ENCODE results near the gene PLEKHA7.
"Not testable (repeated sequence)": the region's sequence is repeated elsewhere in the genome, so short reads cannot be mapped to it uniquely, and the experiment has no call there.

PLEKHA7 gene

DNA sequence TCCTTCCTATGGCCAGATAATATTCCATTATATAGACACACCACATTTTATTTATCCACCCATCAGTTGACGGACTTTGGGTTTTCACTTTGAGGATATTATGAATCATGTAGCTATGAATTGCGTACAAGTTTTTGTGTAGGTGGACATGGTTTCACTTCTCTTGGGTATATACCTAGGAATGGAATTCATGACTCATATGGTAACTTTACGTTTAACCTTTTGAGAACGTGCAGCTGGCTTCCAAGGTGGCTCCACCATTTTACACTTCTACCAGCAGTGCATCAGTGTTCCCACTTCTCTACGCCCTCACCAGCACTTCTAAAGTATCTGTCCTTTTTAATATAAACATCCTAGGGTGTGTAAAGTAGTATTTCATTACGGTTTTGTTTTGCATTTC lies 112.0 kb downstream of the PLEKHA7 start:
- no peak for DNase-seq

DNA sequence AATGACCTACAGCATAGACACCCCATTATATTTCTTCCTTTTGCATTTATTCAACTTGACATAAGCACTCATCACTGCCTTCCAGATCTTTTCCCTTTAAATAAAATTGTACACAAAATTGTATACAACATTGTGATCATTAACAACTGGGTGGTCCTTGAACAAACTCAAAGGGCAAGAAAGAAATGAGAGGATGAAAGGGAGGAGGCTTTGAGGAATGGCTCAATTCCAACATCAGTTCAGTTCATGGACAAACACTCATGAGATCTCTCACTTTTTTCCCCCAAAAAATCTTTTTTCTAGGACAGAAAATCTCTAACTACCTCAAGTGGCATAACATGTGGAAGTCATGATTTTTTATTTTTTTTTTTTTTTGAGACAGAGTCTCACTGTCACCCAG lies 113.7 kb downstream of the PLEKHA7 start:
- DNase-seq, result no peak

DNA sequence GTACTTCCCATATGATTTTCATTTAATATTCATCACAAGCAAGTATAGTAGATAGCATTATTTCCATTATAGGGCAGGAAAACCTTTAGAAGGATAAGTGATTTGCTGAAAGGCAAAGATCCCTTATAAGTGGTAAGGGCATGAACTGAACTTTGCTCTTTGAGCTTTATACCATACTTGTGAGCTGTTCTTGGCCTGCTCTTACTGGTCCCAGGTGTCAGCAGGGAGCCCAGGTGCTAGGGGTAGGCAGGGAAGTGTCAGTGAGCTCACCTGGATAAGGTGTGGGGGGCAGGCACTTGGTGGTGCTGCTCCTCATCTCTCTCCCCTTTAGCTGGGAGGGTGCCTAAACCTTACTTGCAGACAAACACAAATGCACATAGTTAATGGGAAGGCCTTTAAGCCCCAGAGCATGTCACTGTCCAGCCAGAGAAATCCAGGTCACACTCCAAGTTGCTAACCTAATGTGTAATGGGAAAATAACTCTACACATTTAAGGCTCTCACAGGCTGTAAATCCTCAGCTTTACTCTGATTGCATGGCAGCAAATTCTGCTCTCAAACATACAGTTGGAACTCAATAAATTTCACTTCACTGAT lies 114.4 kb downstream of the PLEKHA7 start:
- no peak for DNase-seq

DNA sequence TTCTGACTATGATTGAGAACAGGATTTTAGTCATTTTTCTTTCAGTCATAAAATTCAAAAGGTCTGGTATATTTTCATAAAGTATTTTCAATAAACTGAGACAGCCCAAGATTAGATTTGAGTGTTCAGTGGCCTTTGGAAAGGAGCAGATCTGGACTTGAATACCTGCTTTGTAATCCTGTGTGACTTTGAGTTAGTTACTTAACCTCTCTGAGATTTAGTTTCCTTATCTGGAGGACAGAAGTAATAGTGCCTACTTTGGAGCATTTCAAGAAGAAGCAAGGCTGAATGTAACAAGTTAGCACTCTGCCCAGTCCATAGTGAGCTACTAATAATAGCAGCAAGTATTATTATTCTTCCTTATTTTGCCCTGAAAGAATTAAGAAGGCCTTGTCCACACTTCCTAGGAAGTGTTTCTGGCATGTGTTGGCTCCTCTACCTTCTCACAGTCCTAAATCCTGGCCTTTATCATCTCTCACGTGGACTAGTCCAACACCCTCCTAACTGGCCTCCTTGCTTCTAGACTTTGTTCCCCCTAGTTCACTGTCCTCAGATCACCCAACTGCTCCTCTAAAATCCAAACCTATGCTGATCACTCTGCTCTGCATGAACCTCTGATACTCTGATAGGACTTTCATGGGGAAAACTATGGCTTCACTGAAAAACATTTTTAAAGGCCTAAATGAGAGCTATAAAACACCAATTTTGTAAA lies 115.8 kb downstream of the PLEKHA7 start:
- no peak for DNase-seq

DNA sequence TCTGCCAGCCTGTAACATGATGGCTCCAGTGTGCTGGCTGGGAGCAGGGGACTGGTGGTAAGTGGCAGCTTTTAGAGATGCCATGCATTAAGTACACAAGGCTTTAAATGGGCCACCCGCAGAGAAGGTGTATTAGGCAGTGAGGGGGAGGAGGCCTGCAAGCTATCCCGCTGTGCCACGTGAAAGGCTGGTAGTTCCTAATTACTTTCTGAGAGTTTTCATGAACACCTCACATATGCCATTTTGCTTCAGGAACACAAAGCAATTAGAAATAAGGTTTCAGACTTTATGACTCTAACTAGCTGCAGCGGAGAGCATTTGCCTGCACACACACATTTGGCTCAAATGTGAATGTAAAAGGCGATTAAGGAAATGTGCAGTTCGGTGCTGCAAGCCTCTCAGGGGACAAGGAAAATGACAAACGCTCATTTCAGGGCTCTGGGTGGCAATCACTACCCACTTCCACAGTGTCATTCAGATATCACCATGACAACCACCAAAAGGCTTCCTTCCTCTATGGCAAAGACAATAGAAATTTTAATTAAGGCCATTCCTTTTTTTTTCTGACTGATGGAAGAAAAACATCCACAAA lies 116.6 kb downstream of the PLEKHA7 start:
- DNase-seq, result peak; percentile 37

DNA sequence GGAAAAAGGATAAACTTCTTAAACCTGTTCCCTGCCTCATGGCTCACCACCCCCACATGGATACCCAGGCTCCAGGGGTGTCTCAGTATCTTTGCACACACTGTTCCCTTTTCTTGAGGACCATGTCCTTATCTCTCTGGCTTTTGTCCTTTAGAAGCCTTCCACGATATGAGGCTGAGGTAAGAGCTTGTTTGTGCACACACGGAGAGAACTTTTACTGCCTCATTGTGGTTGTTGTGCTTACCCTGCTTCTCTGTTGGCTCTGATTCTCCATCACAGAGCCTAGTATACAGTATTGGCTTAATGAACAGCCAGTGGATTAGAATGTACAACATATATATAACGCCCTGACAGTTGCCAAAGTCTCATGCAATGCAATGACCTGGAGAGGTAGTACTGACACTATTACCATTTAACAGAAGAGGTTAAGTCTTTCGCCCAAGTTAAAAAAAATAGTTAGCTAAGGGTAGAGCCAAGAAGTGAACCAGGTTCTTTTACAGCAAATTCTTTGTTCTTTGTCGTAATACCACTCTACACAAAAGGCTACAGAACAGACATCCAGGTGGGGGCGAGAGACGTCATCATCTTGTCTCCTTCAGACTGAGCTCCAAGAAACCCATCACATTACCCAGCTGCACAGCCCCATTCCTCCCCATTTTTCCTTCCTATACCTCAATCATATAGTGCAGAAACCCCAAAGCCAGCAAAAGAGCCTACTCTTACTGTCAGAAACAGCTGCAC lies 117.3 kb downstream of the PLEKHA7 start:
- no peak for DNase-seq

DNA sequence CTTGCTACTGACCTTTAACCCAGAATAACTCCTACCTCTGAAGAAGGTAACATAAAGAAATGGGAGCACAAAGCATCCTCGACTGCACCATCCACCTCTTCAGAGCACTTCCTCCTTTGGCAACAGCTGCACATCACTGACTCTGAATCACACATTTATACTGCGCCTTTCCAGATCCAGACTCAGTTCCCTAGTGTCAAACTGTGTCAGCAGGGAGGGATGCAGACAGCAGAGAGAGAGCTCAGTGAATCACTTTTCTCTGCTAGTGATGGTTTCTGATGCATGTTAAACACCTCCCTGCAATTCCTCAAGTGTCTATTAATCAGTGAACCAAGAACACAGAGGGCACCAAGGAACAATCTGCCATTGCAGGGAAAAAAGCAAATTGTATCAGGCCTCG lies 118.9 kb downstream of the PLEKHA7 start:
- DNase-seq, result no peak

DNA sequence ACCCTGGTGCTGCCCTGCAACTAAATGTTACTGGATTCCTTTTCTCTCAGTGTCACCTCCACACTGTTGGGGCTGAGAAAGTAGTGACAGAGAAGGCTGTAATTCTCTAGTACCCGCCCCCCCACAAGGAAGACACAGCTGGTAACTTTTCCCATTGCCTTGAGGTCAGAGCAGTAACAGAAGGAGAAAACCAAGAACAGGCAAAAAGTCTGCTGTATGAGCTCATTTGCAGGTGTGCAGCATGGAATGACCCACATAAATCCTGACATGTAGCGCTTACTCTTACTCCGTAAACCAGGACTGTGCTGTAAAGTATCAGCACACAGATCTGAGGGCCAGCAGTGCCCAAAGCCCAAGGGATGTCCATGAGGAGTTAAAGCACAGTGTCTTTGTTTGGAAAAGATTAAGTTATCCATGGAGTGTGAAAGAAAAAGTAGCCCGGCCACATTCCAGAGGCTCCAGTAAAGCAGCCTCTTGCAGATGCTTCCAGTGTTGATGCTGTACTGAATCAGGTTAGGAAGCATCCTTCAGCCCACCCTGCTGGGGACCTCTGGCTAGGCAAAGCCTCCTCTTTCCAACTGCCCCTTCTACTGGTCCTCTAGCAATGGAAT lies 120.7 kb downstream of the PLEKHA7 start:
- DNase-seq, result no peak

DNA sequence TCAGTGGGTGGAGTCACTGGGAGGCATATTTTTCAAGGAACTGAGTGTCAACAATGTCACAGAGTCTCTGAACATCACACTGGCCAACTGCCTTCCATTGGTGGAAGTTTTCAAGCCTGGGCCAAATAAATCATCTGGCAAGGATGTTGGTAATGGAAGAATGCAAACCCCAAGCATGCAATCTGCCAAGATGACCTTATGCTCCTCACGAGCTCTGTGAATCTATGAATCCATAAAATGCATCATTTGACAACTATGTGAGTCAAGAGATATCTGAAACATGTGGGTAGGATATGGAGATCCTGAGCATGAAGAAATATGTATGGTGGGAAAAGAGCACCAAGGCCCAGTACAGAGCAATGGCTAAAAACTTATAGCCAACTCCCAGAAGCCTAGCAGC lies 122.2 kb downstream of the PLEKHA7 start:
- no peak for DNase-seq

DNA sequence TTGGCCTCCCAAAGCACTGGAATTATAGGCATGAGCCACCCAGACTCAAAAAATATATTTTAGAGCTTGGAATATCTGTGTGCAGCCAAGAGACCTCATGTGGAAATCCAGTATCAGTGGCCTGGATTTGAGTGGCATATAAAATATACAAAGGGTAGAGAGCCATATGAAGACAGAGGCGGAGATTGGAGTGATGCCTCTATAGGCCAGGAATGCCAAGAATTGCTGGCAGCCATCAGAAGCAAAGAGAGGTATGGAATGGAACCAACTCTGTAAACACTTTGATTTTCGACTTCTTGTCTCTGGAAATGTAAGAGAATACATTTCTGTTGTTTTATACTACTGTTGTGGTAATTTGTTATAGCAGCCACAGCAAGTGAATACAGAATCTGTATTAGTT lies 123.0 kb downstream of the PLEKHA7 start:
- DNase-seq, result no peak

DNA sequence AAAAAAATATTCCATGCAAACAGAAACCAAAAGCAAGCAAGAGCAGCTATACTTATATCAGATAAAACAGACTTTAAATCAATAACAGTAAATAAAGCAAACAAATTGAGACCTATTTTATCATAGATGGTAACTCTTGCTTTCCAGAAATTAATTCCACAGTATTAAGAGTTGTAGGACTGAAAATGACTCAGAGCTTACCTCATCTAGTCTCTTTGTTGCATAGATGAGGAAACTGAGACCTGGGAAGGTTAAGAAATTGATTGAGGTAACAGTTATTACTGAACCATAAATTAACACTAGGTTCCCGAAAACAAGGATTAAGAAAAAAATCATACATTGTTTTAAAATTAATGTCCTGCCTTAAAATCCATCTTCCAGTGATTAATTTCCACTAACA lies 123.8 kb downstream of the PLEKHA7 start:
- DNase-seq, result no peak

DNA sequence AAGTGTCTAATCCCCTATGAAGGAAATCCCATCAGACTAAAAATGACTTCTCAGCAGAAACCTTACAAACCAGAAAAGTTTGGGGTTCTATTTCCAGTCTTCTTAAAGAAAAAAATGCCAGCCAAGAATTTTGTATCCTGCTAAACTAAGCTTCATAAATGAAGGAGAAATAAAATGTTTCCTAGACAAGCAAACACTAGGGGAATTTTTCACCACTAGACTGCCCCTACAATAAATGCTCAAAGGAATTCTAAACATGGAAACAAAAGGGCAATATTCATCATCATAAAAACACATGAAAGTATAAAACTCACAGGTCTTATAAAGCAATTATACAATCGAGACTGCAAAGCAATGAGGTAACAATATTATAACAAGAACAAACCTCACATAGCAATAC lies 124.3 kb downstream of the PLEKHA7 start:
- DNase-seq, result no peak

DNA sequence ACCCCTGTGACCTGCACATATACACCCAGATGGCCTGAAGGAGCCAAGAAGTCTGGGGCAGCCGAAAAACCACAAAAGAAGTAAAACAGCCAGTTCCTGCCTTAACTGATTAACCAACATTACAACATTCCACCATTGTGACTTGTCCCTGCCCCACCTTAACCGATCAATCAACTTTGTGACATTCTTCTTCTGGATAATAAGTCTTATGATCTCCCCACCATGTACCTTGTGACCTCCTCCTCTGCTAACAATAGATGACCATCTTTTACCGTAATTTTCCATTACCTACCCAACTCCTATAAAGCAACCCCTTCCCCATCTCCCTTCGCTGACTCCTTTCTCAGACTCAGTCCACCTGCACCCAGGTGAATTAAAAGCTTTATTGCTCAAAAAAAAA lies 125.2 kb downstream of the PLEKHA7 start:
- DNase-seq, result not testable (repeated sequence)

DNA sequence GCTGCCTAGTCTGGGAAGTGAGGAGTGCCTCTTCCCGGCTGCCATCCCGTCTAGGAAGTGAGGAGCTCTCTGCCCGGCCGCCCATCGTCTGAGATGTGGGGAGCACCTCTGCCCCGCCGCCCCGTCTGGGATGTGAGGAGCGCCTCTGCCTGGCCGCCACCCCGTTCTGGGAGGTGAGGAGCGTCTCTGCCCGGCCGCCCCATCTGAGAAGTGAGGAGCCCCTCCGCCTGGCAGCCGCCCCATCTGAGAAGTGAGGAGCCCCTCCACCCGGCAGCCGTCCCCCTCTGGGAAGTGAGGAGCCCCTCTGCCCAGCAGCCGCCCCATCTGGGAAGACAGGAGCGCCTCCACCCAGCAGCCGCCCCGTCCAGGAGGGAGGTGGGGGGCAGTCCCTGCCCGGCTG lies 126.3 kb downstream of the PLEKHA7 start:
- DNase-seq, result not testable (repeated sequence)

DNA sequence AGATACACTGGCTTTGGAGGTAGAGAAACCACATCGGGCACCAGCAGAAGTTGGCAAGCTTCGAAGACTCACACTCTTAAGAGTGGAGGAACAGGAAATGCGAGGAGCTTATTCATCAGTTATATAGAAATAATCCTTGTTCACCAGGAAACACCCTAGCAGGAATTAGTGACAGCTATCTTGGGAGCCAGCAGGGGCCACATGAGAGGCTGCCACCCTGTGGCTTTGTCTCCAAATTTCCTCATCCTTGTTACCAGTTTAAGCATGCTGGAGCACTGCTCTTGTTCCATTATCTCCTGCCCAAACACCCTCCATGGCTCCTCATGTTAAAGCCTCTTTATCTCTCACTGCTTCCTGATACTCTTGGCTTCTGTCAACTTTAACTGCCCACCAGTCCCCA lies 131.0 kb downstream of the PLEKHA7 start:
- DNase-seq, result peak; percentile 69

DNA sequence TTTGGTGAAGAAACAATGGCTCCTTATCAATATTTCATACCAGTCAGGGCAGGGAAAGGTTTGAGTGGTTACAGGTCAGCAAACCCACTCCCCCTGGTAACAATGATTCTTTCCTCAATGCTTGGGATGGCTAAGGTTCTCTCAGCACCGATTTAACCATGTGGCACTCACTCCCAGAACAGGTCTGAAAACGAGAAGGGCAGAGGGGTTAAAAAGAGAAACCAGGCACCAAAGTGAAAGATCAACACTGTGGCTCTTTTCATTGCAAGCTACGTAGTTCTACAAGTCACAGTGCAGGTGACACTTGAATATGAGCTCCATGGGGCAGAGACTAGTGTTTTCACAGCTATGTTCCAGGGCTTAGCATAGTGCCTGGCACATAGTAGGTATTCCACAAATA lies 132.4 kb downstream of the PLEKHA7 start:
- no peak for DNase-seq

DNA sequence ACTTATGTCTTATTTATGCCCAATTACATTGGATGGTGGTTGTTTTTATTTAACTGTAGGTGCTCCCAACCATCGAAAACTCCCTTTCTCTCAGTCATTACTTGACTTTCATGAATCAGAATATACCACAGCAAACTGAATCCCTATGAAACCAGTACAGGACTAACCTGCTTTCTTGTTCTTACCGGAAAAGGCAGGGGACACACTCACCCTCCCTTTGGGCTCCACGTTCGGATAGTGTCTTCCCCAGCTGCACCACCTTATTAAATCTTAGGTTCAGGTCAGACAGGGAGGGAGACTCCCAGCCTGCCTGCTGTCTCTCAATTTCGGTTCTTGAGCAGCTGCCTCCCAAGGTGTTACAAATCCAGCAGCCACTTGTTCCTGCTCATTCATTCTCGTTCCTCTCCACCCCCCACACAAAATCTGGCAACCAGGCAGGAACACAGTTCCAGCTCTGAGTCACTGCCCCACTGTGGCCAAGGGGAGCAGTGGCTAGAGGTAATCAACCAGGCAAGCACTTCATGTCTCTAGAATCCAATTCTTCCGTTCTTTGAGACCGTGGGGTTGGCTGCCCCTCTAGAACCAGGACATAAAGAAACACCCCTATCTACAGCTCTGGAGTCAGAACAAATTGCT lies 133.0 kb downstream of the PLEKHA7 start:
- no peak for DNase-seq

DNA sequence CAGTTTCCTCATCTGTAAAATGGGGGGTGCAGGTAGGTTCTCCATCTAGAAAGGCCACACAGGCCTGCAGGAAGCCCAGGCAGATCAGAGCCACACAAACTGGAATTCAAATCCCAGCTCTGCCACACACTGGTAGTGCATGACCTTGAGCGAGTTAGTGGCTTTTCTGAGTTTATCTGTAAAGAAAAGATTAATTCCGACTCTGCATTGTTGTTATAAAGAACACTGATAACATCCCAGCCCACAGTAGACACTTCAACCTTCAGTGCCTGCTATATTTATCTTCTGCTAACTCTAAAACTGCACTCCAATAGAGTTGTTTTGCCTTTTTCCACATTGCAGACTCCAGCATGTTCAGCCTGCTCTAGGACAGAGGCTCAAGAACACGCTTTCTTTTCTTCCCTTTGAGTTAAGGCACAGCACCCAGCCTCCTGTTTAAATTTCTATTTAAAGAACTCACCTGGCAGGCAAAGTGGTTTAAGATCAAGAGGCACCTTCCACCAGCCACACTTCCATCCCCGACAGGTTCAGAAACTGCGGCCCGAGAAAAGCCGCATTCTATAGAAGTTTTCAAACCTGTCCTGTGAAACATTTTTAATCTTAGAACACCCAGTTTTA lies 133.9 kb downstream of the PLEKHA7 start:
- DNase-seq, result no peak

DNA sequence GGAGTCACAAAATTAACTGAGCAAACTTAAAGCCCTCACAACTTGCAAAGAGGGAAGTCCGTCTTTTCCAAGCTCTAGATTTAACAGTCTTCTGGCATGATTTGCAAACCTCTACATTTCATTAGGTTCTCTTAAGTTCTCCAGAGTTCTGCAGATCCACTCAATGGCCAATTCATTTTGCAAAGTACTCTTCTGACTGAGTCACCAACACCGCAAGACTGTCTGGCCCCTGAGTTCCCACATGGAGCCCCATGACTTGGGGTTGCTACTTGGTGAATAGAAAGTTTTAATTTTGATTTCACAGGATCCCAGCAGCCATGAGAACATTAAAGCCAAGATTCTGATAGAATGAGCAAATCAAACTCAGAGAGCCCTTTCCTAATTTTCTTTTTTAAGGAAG lies 134.5 kb downstream of the PLEKHA7 start:
- DNase-seq, result no peak

DNA sequence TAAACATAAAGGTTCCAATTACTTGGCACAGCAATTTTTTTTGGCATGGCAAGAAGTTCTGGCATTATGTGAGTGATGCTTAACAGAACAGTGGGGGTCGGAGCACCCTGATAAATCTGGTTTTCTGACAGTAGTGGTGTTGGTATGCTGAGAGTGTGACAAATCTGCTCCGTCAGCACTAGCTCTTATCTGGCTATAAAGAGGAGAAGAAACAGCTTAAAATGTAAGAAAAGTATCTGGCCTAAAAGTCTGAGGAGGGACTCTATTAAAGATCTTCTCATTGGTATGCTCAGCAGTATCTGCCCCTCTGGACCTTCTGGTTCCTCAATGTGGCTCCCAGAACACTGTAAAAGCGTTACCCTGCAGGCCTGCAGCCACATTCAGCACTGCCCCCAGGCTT lies 137.4 kb downstream of the PLEKHA7 start:
- no peak for DNase-seq

DNA sequence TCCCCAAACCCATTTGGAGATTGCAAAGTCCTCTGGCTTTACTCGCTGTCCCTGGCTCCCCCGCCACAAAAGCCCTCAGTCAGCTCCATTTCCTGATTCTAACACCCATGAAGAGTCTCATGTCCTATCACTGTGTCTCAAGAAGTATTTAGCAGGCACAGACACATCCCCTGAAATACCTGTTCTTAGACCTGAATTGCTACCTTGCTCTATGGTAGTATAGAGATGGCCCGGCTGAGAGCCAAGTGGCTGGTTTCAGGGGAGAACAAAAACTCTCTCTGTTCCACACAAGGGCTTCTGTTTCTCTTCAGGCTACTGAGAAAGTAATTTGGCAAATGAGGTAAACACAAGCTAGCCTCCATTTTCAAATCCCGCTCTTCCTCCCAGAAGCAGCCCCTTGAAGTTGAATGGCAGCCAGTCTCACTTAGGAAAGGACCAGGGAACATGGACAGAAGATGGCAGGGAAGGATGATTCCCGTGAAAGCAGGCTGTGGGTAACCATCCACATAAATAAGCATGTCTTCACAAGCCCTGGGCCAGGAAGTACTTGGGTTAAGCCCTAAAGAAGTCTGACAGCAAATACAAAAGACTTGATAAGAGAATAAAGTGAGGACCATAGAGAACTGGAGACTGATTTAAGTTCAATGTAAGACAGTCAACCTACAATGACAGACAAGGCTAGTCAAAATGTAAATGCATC lies 138.0 kb downstream of the PLEKHA7 start:
- DNase-seq, result no peak

Measured in suppressor macrophage treated with lipopolysaccharide for 4 hours (primary cell).